ENCODE results near the gene ELF4. TPM values are rescaled to one million over a fixed set of nuclear protein-coding genes. Genes with fewer than 3 reads are reported as not detected.

Gene ELF4
- total RNA-seq, 4 donors from 2014 or later: 20.1 to 56.1 (median 44.2) TPM

DNA sequence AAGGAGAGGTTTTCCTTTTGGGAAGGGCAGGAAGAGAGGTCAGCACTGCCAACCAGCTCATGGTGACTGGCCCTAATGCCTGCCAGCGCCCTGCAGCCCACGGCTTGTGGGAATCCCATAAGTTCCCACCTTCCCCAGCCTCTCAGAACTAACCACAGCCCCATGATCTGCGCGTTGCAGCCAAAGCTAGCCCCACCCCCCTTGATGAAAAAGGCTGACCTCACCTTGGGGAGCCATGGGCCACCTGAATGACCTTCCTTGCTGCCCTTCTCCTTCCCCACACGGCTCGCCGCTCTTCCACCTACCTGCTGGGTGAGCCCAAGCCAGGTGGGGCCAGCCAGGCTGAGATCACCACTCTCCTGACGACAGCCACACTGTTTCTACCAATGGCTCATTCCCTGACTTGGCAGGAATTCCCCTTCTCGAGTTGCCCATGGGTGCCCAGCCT lies 3.9 kb upstream of the ELF4 start:
- Histone ChIP-seq H3K27me3 (no peaks in the 10 kb centered on the region), H3K4me1 (peaks cover 0 to 6% (median under 1%) of the 10 kb centered on the region in 4 donors), H3K36me3 (no peaks in the 10 kb centered on the region), H3K27ac (no peak overlapping the region), H3K9me3 (no peaks in the 10 kb centered on the region), H3K4me3 (no peak overlapping the region)
- TF ChIP-seq POLR2A (IDR thresholded peaks at IDR 0.05): no peak
- no peak for TF ChIP-seq POLR2AphosphoS5 (IDR thresholded peaks at IDR 0.05)
- no peak for TF ChIP-seq EP300 (IDR thresholded peaks at IDR 0.05; ENCODE audit: low read depth)
- TF ChIP-seq, protein P1, sequence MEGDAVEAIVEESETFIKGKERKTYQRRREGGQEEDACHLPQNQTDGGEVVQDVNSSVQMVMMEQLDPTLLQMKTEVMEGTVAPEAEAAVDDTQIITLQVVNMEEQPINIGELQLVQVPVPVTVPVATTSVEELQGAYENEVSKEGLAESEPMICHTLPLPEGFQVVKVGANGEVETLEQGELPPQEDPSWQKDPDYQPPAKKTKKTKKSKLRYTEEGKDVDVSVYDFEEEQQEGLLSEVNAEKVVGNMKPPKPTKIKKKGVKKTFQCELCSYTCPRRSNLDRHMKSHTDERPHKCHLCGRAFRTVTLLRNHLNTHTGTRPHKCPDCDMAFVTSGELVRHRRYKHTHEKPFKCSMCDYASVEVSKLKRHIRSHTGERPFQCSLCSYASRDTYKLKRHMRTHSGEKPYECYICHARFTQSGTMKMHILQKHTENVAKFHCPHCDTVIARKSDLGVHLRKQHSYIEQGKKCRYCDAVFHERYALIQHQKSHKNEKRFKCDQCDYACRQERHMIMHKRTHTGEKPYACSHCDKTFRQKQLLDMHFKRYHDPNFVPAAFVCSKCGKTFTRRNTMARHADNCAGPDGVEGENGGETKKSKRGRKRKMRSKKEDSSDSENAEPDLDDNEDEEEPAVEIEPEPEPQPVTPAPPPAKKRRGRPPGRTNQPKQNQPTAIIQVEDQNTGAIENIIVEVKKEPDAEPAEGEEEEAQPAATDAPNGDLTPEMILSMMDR (IDR thresholded peaks at IDR 0.05): no peak
- DNase-seq: no peak
- in situ Hi-C loops (cut with MboI; ENCODE audit: low pct_ligation_motif_present in 1 of 4, low pct_unique_long_range_greater_than_20kb in 1 of 4, low sequenced_read_pairs in 3 of 4): no loop called here
- intact Hi-C loops (cut with DNase I; ENCODE audit: low total_unique reads): no loop called here
- 78% methylated on average over 9 of the region's 9 CpGs; no CpG with 5 or more reads in 1 of the 2 donors for WGBS, 2 donors (ENCODE audit: low coverage in 1 of 2)

DNA sequence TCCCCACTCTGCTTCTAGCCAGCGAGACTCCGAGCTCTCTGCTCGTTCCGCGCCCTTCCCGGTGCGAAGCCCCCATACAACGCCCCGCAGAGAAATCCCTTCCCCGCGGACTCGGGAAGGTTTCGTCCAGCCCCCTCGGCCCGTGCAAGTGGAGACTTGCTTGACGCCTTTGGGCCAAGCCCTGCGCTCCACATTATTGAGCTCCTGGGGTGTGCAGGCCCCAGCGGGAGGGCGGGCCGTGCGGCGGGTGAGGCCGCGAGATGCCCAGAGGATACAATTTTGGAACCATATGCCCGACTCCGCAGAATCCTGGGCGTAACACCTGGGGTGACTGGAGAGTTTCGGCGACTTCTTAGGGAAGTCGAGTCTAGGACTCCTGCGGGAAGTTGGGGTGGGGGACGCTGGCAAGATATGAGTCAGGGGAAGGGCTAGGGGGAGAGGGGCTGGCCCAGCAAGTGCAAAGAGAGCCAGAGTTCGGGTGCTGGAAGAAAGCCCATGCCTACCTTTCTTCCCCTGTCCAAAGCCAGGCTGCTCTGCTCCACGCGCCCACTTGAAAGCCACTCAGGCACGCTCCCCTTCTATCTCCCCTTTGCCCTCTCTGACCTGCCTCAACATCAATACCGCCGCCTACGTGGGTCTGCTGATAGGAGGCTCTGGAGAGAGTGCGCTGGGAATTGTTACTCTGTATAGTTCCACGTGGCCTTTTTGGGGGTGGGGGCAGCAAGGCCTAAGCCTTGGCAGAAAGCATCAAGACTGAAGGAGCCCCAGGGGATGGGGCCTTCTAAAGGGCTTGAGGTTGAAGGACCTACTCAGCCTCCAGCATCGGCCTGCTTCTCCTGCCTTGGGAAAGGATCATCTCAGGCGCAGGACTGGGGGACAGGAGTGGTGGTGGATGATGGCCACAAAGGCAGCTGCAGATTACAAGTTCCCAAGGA lies 1.2 kb upstream of the ELF4 start:
- Histone ChIP-seq H3K9me3 (no peaks in the 10 kb centered on the region), H3K27me3 (no peaks in the 10 kb centered on the region), H3K27ac (peak overlapping the region; percentile 93 to 99 (median 96)), H3K4me1 (peaks cover 6 to 24% (median 8%) of the 10 kb centered on the region in 4 donors), H3K36me3 (no peaks in the 10 kb centered on the region), H3K4me3 (peak overlapping the region in 3 of 4 donors; percentile 65 to 88 (median 76))
- no peak for DNase-seq
- intact Hi-C loops (cut with DNase I; ENCODE audit: low total_unique reads): no loop called here
- 60% methylated on average over 39 of the region's 43 CpGs; no CpG with 5 or more reads in 1 of the 2 donors for WGBS, 2 donors (ENCODE audit: low coverage in 1 of 2)
- TF ChIP-seq POLR2A (IDR thresholded peaks at IDR 0.05) (no peak), EP300 (IDR thresholded peaks at IDR 0.05; ENCODE audit: low read depth) (no peak), POLR2AphosphoS5 (IDR thresholded peaks at IDR 0.05) (no peak)
- TF ChIP-seq, protein P1 (IDR thresholded peaks at IDR 0.05): no peak
- in situ Hi-C loops (cut with MboI; ENCODE audit: low pct_ligation_motif_present in 1 of 4, low pct_unique_long_range_greater_than_20kb in 1 of 4, low sequenced_read_pairs in 3 of 4): no loop called here

DNA sequence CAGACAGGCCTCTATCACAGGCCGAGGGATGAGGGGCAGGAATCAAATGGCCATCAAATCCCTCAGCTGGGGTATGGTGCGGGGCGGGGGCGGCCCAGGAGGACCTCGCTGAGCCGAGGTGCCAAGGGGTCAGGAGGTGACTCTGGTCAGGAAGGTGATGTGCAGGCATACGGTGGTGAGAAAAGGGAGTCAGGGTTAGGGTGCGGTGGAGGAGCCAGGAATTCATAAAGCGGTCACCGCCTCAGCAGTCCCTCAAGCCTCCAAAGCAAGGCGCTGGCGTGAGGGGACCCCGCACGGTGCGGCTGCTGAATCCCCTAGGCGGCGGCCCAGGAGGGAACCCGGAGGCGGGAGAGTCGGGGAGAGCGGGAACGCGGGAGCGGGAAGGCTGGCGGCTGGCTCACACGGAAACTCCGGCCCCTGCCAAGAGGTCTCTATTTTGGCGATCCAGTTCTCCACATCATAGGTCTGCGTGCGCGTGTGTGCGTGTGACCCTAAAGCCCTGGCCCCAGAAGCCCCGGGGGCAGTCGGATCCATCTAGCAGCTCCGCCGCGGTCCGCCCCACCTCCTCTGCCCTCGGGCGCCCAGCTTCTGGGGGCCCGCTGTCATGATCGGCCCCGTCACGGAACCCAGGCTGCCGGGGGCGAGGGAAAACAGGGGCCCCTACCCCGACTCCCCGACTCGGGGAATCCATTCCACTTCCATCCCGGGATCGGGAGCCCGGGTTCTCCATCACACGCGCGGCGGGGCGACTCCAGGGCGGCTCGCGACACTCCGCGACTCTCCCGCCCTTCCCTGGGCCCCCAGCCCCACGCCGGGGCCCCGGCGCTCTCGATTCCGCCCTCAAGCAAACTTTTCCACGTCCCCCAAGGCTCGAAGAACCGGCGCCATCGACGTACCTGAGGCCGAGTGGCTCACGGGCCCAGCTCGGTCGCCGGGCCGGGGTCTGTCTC lies 593 bp downstream of the ELF4 start:
- Histone ChIP-seq H3K36me3 (no peaks in the 10 kb centered on the region), H3K9me3 (no peaks in the 10 kb centered on the region), H3K4me1 (peaks cover 6 to 37% (median 8%) of the 10 kb centered on the region in 4 donors), H3K4me3 (peak overlapping the region; percentile 65 to 88 (median 78)), H3K27me3 (no peaks in the 10 kb centered on the region), H3K27ac (peak overlapping the region; percentile 93 to 99 (median 96))
- 52% methylated on average over 40 of the region's 81 CpGs; no CpG with 5 or more reads in 1 of the 2 donors for WGBS, 2 donors (ENCODE audit: low coverage in 1 of 2)
- TF ChIP-seq POLR2AphosphoS5 (IDR thresholded peaks at IDR 0.05) (no peak), POLR2A (IDR thresholded peaks at IDR 0.05) (no peak)
- in situ Hi-C loops (cut with MboI; ENCODE audit: low pct_ligation_motif_present in 1 of 4, low pct_unique_long_range_greater_than_20kb in 1 of 4, low sequenced_read_pairs in 3 of 4): no loop called here
- DNase-seq: no peak
- intact Hi-C loops (cut with DNase I; ENCODE audit: low total_unique reads): no loop called here

DNA sequence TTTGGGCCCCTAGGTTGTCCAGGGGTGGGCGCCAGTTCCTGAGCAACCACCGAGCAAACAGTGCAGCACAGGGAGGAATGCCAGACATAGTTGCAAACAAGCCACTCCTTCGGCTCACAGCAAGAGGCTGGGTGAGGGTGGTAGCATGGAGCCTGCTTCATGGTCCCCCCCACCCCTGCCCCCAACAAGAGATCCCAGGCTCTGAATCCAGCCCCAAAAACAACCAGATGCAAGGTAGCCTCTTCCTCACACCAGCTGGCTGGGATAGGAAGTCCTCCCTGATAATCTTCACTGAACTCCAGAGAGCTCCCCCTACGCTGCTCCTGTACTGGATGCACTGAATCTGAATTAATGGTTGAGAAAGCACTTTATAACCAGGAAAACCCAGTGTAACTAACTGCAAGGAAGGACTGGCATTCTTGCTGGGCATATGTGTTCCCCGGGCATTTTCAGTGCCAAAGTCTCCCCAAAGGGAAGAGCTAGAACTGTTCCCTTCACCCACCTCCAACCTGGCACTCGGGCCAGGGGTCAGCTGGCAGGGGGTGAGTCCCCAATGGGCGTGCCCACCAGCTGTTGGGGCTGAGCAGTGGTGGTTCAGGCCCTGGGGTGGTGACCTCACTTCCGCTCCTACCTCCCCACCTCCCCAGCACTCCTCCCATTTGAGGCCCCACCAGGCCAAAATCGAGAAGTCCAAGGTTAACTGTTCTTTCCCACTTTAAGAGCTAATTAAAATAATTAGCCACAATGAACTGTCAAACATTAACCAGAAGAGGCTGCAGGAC lies 1.5 kb downstream of the ELF4 start:
- H3K36me3 ChIP-seq: no peaks in the 10 kb centered on the region

More for the DNA sequence above, 1.5 kb downstream of the ELF4 start:
- 42% methylated on average over 9 of the region's 9 CpGs; no CpG with 5 or more reads in 1 of the 2 donors for WGBS, 2 donors (ENCODE audit: low coverage in 1 of 2)
- Histone ChIP-seq H3K27me3 (no peaks in the 10 kb centered on the region), H3K4me1 (peaks cover 6 to 37% (median 8%) of the 10 kb centered on the region in 4 donors), H3K9me3 (no peaks in the 10 kb centered on the region), H3K27ac (peak overlapping the region; percentile 93 to 99 (median 96)), H3K4me3 (peak overlapping the region; percentile 65 to 88 (median 78))
- TF ChIP-seq EP300 (IDR thresholded peaks at IDR 0.05; ENCODE audit: low read depth): no peak
- TF ChIP-seq POLR2AphosphoS5 (IDR thresholded peaks at IDR 0.05): no peak
- TF ChIP-seq, protein P1 (IDR thresholded peaks at IDR 0.05): no peak
- in situ Hi-C loops (cut with MboI; ENCODE audit: low pct_ligation_motif_present in 1 of 4, low pct_unique_long_range_greater_than_20kb in 1 of 4, low sequenced_read_pairs in 3 of 4): no loop called here
- peak; percentile 73 for DNase-seq
- intact Hi-C loops (cut with DNase I; ENCODE audit: low total_unique reads): no loop called here

All from transverse colon (tissue), 4 donors.